ENCODE results near the gene MAN1B1. TPM values are rescaled to one million over a fixed set of nuclear protein-coding genes. Genes with fewer than 3 reads are reported as not detected.
A peak's percentile ranks its signal among the peaks of the same experiment; 100 is the strongest.

MAN1B1 gene
- polyA plus RNA-seq, 2 of the 4 experiments (the other 2 are of a cell fraction) = 31.7 to 48.6 TPM

- Histone ChIP-seq H3K4me3 (no peak overlapping the region), H3K4me2 (peak overlapping the region; percentile 99), H3K27ac (no peak overlapping the region), H3K4me1 (peaks cover 34% of the 10 kb centered on the region), H3K9me3 (no peaks in the 10 kb centered on the region)
- no peak for DNase-seq (ENCODE audit: low read depth in 1 of 2, low spot score in 1 of 2)
- TF ChIP-seq PBX3 (IDR thresholded peaks at IDR 0.05) (no peak), JUNB (IDR thresholded peaks at IDR 0.05) (no peak), CHD4 (IDR thresholded peaks at IDR 0.05; ENCODE audit: borderline replicate concordance) (no peak), FOSB (CRISPR knock-in tag; IDR thresholded peaks at IDR 0.05) (no peak), HOXB13 (CRISPR knock-in tag; IDR thresholded peaks at IDR 0.05; ENCODE audit: low read depth) (no peak), ESRRA (IDR thresholded peaks at IDR 0.05; ENCODE audit: borderline replicate concordance, low read length) (no peak), SMC3 (IDR thresholded peaks at IDR 0.05) (no peak), HES2 (IDR thresholded peaks at IDR 0.05) (no peak), EHMT2 (IDR thresholded peaks at IDR 0.05; ENCODE audit: low read depth) (no peak), HMGXB4 (CRISPR knock-in tag; IDR thresholded peaks at IDR 0.05; ENCODE audit: borderline replicate concordance) (no peak), NFE2L2 (conservative IDR thresholded peaks at IDR 0.05; ENCODE audit: low read length) (no peak)
- WGBS (ENCODE audit: missing lambda C conversion rate) = 85% methylated on average over 5 of the region's 5 CpGs
- POLR2A ChIA-PET = interaction anchor here (1.9 kb wide), 1 partner anchor 25 kb away, joined by 4 read pairs; no protein-coding TSS in a partner anchor
- no peak for FAIRE-seq
- CTCF ChIA-PET = interaction anchor here (0.9 to 24.0 kb wide), 12 partner anchors 12 to 149 kb away, joined by 3 to 321 read pairs (median 5); partner anchors contain the start of genes NPDC1, RNF224 and SAPCD2
- no peak for ATAC-seq
These were observed 1.3 kb downstream of the MAN1B1 start for GRCh38 chr9:137088121-137088520.

GRCh38 chr9:137089232-137089947, 2.6 kb downstream of the MAN1B1 start:
- POLR2A ChIA-PET = no interaction called here
- no peak overlapping the region for H3K4me2 ChIP-seq
- H3K27ac ChIP-seq = no peak overlapping the region
- no peak for ATAC-seq
- WGBS (ENCODE audit: missing lambda C conversion rate) = 78% methylated on average over 11 of the region's 11 CpGs
- FAIRE-seq = no peak
- peaks cover 22% of the 10 kb centered on the region for H3K4me1 ChIP-seq
- DNase-seq (ENCODE audit: low read depth in 1 of 2, low spot score in 1 of 2) = no peak
- no peak overlapping the region for H3K4me3 ChIP-seq
- CTCF ChIA-PET = interaction anchor here (0.9 to 24.0 kb wide), 16 partner anchors 13 to 138 kb away, joined by 3 to 321 read pairs (median 4); partner anchors contain the start of genes NPDC1, RNF224 and SAPCD2
- TF ChIP-seq RFX5 (IDR thresholded peaks at IDR 0.05) = no peak
- H3K9me3 ChIP-seq = no peaks in the 10 kb centered on the region

GRCh38 chr9:137095664-137096517, 9.1 kb downstream of the MAN1B1 start:
- FAIRE-seq (no peak), DNase-seq (ENCODE audit: low read depth in 1 of 2, low spot score in 1 of 2) (no peak), ATAC-seq (peak; percentile 40 to 63; a peak in 3 of 6 replicates)
- POLR2A ChIA-PET = interaction anchor here (0.5 to 0.8 kb wide), 2 partner anchors 9 to 128 kb away, joined by 3 to 4 read pairs; partner anchors contain the start of gene MAN1B1
- Histone ChIP-seq H3K27ac (no peak overlapping the region), H3K4me2 (no peak overlapping the region), H3K9me3 (no peaks in the 10 kb centered on the region), H3K4me1 (no peaks in the 10 kb centered on the region), H3K4me3 (no peak overlapping the region)
- WGBS (ENCODE audit: missing lambda C conversion rate) = 81% methylated on average over 30 of the region's 30 CpGs
- CTCF ChIA-PET = interaction anchor here (0.7 to 24.0 kb wide), 13 partner anchors 10 to 188 kb away, joined by 3 to 321 read pairs (median 4); partner anchors contain the start of genes ANAPC2, MAN1B1, SAPCD2 and SSNA1
- TF ChIP-seq HOXB5 (CRISPR knock-in tag; IDR thresholded peaks at IDR 0.05) = no peak
